Stimulated activated CD4-positive, alpha-beta T cell treated with anti-CD3 and anti-CD28 coated beads, Interleukin-15, amount 100 ng/mL, for 24 hours (primary cell): ENCODE measurements around the gene UVSSA.
"Not testable (repeated sequence)": the region's sequence is repeated elsewhere in the genome, so short reads cannot be mapped to it uniquely, and the experiment has no call there.

Experiments
- DNase-seq: peaks from one replicate; pipeline ENCODE4 v3.0.0-alpha.2; 2020

Gene UVSSA

DNA sequence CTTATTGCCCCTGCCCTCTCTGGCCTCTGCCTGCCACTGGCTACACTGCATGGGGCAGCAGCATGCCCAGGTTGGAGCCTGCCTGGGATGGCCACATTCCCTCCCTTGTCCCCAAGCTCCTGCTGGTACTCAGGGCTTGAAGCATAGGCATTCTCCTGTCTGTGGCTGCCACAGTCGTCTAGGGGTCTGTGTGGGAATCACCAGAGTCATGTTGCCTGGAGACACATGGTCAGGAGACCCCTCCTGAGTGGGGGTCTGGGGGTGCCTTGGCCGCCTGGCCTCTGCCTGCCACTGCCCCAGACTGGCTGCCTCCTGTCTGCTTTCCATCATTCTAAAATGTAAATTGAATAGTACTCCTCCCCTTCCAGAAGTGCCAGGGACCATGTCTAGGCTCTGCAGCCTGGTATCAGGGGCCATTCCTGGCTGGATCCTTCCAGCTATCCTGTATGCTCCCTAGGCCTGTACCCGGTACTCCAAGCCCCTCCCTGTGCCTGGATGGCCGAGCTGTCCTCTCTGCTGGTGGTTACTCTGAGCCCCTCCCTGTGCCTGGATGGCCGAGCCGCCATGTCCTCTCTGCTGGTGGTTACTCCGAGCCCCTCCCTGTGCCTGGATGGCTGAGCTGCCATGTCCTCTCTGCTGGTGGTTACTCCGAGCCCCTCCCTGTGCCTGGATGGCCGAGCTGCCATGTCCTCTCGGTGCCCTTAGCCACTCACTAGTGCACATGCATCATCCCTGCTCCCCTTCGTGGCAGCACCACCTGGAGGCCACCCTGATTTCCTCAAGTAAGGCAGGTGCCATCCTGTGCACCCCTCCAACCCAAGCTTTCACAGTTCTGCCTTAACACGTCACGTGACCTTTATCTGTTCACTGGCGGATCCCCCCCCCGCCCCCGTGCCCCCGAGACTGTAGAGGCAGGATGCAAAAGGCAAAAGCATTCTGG, 64.7 kb downstream of the UVSSA start:
- no peak for DNase-seq

DNA sequence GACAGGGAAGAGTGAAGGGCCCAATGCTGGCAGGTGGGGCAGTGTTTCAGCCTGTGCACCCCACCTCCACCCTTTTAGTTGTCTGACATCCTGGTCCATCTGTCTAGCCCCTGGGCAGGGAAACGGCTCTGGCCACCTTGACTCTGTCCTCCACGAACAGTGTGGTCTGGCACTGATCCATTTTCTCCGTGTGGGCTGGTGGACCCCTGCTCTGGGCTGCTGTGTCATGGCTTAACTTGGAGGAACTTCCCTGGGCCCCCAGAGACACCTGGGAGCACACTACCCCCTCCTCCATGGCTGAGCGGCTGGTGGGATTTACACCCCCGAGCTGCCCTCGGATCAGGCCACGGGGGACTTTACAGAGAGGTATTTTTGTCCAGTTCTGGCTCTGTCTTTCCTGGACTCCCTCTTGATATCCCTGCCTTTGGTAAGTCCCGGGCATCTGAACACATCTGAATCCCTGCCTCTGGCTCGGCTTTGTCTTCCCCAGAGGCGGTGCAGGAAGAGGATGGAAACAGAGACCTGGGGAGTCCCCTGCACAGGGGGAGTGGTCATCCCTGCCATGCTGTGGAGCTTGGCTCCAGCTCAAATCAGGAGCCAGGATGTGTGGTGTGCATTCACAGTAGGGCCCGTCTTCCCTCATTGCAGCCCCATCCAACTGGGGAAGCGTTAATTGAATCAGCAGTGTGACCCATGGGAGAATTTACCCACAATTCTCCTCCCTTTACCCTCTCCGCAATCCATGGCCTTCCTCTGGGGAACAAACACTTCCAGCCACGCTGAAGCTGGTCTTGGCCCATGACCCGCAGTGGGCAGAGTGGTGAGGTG, 65.6 kb downstream of the UVSSA start:
- DNase-seq: no peak

DNA sequence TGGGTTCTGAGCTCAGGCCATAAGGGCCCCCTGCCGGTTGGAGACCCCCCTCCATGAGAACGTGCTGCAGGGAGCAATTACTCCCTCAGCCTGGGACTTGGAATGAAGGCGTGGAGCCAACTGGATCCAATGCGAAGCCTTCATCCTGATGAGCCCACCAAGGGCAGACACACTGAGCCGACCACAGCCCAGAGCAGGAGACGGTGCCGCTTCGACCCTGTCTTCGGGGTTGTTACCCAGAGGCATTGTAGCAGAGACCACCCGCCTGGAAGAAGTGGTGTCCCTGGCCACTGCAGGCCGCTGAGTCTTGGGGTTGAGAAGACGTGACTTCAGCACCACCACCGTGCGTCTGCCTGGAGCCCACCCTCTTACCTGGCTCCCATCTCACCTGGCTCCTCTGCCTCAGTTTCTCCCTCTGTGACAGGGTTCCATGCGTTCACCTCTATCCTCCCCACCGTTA, 66.2 kb downstream of the UVSSA start:
- no peak for DNase-seq

DNA sequence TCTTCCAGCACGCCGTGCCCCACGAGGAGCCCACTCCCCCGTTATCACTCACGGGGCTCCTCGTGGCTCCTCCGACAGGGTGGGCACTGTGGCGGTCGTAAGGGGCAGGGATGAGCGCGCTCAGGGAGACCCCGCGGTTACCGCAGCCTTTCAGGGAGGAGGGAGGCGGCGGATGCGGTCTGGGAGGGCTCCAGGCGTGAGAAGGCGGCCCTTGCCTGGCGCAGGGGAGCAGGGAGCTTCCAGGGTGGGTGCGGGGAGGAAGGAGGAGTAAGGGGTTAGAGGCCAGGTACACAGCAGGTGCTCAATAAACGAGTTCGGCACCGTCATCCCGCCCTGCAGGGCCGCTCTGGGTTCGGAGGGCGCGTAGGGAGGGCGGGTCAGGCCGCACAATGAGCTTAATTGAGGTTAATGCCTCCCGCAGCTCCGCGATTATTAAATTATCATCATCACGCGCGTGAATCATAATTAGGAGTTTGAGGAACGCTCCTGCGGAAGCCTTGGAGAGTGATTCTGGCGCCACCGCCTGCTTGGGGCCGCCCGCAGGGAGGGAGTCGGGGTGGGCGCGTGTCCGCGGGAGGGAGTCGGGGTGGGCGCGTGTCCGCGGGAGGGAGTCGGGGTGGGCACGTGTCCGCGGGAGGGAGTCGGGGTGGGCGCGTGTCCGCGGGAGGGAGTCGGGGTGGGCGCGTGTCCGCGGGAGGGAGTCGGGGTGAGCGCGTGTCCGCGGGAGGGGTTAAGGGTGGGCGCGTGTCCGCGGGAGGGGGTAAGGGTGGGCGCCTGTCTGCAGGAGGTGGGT, 66.9 kb downstream of the UVSSA start:
- no peak for DNase-seq

DNA sequence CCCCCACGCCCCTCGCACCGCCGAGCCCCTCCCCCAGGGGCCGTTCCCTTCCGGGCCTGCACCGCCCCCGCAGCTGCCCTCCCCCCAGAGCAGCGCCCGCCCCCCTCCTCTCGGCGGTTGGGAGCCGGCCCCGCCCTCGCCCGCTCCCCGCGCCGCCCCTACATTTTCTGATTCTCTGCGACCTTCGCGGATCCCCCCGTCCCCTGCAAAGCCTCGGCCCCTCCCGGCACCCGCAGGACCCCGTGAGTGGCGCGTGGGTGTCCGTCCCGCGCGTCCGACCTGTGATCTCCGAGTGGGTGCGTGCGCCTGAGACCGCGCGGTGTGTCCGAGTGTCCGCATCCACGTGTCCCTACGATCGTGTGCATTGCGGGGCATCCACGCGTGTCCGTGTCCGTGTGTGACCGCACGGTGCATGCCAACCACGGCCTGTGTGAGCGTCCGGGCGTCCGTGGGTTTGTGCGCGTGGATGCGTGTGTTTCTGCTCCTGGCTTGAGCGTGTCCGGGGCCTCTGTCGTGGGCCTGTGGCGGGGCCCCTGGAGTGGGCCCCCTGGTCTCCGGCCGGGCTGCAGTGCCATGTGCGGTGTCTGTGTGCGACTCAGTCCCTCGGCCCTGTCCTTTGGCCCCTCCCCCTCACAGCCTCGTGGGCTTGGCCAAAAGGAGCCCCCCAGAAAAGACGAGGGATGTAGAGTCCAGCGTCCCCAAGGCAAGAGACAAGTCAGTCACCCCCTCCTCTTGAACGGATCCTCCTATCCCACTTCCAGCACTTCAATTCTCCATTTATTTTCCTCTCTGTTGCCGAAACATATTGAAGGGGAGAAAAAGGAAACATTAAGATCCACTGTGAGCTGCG, 68.0 kb downstream of the UVSSA start:
- DNase-seq: no peak

DNA sequence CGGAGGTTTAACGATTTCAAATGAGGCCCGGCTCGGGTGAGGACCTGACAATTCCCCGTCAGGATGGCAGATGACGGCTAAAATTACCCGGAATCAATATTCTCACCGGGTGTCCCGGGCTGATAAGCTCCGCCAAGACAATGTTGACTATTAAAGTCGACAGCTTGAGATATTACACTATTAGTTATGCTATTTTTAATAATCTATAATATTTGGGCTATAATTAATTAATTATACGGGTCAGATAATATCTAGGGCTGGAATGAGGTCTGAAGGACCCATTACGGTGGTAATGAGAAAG, 68.6 kb downstream of the UVSSA start:
- DNase-seq: no peak

DNA sequence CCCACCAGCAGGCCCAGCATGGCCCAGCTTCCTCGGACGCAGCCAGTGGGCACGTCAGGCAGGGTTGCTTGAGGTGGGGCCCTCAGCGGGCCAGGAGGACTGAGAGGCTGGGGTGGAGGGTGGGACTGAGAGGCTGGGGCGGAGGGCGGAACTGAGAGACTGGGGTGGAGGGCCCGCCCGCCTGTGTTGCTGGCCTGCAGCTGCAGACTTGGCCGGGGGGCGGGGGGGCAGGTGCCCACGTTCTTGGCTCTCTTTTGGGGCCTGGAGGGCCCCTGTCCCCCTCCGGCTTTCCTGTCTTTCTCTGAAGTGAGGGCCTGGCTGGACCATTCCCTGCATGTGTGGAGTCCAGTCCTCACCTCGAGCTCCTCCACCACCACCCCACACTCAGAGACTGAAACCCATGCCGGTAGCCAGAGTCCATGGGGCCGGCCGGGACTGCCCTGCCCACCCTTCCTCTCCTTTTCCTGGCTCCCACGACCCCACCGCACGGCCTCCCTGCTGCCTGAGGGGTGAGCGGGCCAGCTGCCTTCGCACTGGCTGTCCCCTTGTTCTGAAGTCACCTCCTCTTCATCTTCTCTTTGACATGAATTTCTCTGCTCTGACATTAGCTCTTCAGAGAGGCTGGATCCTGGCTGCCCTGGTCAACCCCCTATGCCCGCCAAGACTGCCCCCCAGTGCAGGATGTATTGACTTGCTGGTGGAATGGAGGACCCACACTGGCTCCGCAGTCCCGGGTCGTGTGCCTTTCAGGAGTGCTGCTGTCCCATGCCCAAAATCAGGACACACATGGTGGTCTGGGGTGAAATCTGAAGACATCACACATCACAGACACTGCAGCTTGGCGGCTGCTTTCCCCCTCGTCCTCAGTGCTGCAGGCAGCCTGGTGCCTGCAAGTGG, 69.3 kb downstream of the UVSSA start:
- no peak for DNase-seq

DNA sequence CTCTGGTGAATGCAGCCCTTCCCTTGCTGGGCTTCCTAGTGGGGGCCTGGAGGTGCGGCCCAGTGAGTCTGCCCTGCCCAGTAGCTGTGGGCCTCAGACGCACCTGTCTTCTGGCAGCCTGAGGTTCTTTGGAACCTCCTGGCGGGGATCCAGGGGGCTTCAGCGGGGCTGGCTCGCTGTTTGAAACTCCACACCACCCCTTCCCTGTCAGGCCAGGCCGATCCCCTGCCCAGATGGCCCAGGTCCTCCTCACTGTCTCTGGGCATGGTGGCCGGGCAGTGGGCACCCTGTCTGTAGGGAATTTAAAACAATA, 69.9 kb downstream of the UVSSA start:
- no peak for DNase-seq

DNA sequence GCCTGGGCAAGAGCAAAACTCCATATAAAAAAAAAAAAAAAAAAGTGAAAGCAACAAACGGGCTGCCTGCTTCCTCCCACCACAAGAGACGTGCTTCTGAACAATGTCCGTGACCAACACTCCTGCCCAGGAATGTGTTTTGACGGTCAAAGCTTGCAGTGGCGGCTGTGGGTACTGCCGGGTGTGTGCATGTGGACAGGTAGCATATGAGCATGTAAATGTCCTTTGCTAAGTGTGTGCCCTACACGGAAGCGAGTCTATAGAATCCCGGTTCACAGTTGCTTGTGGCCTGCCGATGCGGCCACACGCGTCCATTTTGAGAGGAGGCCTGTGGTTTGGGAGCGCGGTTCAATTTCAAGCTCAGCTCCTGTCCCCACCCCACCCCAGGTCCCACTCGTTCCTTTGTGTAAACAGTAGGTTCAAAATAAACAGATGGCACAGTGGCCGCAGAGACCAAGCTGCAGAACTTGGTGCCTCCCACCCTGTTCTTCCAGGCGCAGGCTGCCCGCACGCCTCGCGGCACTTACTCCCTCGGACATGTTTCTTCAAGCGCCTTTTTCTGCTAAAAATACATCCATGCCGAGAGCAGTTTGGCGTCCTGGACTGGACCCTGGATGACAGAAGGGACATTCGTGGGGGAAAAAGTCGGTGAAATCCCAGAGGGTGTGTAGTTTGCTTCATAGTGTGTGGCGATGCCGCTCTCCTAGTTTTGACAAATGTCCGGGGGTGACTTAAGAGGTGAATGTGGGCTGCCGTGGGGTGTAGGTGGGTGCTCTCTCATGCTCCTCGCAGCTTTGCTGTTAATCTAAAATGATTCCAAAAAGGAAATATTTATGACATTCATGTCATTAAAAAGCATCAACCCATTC, 70.7 kb downstream of the UVSSA start:
- DNase-seq: no peak

DNA sequence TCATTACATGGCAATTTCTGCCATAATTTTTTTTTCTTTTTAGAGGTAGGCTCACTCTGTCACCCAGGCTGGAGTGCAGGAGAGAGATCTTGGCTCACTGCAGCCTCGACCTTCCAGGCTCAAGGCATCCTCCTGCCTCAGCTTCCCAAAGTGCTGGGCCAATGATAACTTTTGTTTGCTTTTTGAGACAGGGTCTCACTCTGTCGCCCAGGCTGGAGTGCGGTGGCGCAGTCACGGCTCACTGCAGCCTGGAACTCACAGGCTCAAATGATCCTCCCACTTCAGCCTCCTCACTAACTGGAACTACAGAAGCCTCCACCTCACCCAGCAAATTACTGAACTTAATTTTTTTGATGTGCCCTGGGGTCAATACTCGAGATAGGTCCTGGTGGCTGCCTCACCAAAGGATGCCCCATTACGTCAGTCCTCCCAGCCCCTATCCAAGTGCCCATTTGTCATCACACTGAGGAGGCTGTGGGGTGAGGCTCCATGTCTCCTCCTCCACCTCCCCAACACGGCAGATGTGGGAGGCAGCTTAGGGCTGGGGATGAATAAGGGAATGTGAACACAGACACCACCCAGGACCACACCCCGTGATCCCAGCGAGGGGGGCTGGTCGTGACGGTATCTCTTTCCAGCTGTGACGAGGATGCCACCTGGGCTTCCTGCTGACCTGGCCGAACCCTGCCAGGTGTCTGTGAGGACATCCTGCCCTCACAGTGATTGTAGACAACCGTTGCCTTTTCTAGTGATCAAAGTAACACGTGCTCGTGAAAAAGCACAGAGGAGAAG, 71.7 kb downstream of the UVSSA start:
- no peak for DNase-seq

DNA sequence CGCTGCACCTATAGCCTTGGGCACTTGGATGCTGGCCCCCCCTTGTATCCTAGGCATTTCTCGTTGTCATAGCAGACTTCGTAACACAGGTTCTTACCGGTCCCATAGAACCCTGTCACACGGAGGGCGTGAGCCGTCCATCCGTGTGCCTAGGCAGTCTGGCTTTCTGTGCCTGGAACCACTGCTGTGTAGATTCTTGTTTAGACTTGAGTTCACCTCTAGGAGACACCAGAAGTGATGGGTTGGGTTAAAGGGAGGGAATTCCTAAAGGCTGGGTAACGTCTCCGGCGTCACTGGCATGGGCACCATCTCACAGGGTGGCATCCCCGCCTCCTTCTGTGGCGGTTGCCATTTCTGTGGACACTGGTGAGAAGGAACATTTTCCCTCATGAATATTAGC, 72.7 kb downstream of the UVSSA start:
- no peak for DNase-seq

DNA sequence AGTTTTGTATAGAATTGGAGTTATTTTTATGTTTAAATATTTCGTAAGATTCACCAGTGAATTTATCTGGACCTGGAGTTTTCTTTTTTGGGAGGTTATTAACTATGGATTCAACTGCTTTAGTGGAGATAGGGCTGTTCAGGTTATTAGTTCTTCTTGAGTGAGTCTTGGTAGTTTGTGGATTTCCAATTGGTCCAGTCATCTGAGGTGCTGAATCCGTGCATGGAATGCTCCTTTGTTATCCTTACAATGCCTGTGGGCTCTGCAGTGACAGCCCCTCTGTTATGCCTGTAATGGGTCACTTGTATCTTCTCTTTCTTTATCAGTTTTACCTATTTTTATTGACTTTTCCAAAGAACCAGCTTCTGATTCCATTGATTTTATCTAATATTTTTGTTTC, 74.6 kb downstream of the UVSSA start:
- DNase-seq: no peak

DNA sequence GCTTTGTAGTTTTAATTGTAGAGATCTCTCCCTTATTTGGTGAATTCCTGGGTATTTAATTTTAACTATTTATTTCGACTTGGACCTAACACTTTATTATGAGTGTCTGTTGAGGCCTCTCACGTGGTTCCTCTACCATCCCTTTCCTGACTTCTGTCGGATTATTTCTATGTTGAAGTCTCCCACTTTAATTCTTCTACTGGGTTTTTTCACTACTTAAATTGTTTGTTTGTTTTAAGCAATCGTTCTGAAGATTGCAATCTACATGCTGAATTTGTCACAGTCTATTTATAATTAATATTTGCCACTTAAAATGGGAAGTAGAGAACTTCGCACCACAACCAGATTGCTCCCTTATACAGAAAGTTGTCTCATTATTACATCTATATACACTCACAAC, 80.0 kb downstream of the UVSSA start:
- DNase-seq: no peak

DNA sequence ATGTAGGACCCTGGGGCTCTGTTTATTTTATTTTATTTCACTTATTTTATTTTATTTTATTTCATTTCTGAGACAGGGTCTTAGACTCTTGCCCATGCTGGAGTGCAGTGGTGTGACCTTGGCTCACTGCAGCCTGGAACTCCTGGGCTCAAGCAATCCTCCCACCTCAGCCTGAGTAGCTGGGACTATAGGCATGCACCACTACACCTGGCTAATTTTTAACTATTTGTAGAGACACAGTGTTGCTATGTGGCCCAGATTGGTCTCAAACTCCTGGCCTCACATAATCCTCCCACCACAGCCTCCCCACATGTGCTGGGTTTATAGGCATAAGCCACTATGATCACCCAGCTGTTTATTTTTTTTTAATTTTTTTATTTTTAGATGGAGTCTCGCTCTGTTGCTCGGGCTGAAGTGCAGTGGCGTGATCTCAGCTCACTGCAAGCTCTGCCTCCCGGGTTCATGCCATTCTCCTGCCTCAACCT, 96.7 kb downstream of the UVSSA start:
- not testable (repeated sequence) for DNase-seq
